Middle frontal gyrus (tissue), 1 donor: ENCODE results near the gene TENT4B.

Experiments used
- DNase-seq: peaks from one replicate; pipeline ENCODE4 v3.0.0-alpha.2; 2015; ENCODE audit warnings: low spot score; ENCODE audit errors: extremely low spot score

Gene TENT4B

GRCh38 chr16:50270510-50271147, 117.5 kb downstream of the TENT4B start:
- no peak for DNase-seq

DNA sequence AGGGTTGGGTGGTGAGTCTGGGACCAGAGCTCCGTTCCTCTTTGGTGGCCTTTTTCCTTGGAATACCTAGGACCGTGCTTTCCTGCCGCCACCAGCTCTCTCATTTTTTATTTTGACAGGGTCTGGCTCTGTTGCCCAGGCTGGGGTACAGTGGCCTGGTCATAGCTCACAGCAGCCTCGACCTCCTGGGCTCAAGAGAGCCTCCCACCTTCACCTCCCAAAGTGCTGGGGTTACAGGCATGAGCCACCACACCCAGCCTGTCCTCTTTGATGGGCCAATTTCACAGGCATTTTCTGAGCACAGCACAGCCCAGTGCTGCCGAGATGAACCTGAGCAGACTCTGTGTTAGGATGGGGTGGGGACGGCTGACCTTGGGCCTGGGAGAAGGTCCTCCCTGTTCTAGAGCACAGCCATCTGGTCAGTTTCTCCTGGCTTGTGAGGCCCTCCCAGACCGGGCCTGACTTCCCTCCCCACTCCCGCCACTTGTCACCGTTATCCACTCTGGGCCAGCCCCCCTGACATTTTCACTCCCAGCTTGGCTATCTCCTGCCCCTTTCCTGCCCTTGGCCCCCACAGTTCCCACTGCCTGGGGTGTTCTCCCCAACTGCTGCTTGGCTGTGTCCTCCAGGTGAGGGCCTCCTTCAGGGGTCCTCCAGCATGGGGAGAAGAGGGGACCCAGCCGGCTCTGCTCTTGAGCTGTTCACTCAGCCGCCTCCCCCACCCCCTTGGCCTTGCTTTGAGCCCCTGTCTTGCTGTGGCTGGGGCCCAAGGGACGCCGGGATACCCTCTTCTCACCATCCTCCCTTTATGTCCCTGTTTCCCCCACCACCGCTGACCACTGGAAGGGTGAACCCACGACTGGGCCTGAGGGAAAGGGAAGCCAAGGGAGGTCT, 118.3 kb downstream of the TENT4B start:
- DNase-seq = no peak

DNA sequence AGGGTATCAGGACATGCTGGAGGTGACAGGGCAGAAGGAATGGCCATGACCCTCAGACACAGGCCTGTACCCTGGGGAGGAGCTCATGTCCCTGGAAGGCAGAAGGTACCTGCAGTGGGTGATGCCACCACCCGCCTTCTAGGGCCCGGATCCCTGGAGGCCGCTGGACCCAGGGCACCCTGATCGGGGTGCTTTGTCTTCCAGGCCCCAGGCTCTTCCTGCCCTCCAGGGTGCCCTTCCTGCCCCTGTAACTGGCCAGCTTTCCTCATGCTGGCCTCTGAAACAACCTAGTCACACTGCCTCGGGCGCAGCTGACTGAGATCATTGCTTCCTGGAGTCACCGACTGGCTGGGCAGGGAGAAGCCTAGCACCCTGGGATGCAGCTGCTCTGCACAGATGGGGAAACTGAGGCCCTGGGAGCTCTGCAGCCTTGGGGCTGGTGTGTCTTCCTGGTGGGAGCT, 119.0 kb downstream of the TENT4B start:
- DNase-seq = no peak

DNA sequence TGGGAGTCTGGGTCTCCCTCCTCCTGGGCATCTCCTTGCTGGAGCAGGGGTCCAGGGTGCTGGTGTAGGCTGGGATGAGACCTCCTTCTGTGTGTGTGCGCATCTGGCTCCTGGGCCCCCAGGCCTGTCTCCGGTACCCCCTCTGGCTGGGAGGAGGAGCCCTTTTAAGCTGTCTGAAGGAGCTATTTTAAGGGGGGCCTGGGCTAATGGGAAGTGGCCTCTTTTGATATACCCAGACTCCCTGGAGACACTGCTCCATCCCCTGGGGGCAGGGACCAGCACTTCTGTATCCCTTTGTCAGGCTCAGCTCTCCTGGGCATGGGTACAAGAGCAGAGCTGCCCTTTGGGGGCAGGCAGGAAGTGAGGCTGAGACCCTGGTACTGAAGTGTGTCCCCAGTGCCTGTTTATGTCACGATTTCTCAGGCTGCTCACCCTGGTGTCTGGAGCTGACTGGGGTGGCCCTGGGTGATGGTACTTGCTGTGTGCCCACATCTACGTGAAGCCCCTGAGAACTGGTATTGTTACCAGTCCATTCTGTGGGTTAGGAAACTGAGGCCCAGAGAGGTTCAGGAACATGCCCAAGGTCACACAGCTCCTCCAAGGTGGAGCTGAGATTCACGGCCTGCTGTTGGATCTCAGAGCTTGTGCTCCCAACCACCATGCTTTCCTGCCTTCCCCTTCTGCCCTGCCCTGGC, 119.7 kb downstream of the TENT4B start:
- no peak for DNase-seq

- DNase-seq = no peak
These were observed 120.2 kb downstream of the TENT4B start for GRCh38 chr16:50273382-50273690.

DNA sequence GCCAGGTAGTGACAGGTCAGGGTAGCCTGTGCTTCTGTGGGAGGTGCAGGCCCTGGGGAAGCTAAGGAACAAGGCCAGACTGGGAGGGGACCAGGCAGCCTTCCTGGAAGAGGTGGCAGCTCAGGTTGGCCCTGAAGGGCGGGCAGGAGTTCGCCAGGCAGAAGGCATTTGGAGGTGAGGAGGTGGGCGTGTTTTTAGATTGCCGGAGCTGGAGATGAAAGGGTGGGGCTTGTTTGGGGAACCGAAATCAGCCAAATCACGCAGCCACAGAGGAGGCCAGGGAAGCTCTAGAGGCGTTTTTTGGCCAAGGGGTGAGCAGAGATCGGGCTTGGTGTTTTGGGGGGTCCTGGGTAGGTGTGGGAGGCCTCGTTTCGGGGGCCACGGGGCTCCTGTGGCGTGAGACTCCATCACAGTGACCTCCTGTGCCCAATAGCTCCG, 120.8 kb downstream of the TENT4B start:
- no peak for DNase-seq

GRCh38 chr16:50274326-50275097, 121.4 kb downstream of the TENT4B start:
- DNase-seq = no peak

GRCh38 chr16:50275098-50275415, 122.0 kb downstream of the TENT4B start:
- DNase-seq = no peak

GRCh38 chr16:50275428-50276325, 122.6 kb downstream of the TENT4B start:
- DNase-seq = no peak

DNA sequence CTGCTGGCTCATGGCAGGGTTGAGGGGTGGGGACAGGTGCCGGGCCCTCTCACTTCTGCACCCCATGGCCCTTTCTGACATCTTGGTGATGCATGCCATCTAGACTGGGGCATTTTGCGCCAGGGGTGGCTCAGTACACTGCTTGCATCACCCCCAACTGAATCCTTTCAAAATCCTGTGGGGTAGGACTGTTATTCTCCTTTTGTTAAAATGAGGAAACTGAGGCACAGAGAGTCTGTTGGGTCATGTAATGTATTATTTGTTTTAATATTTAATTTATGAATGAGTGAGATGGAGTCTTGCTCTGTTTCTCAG, 123.2 kb downstream of the TENT4B start:
- no peak for DNase-seq

- DNase-seq = no peak
These were observed 123.9 kb downstream of the TENT4B start for GRCh38 chr16:50276801-50277555.

DNA sequence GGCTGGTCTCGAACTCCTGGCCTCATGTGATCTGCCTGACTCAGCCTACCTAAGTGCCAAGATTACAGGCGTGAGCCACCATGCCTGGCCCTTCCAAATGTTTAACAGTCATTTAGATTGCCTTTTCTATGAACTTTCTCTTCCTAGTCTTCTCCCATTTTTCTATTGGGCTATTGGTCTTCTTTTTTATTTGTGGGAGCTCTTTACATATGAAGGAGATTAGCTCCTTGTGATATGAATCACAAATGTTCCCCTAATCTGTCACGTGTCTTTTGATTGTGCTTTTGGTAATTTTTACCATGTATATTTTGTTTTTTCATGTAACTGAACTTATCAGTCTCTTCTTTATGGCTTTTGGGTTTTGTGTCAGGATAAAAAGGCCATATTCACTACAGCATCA, 125.1 kb downstream of the TENT4B start:
- DNase-seq = no peak

GRCh38 chr16:50279504-50279865, 126.4 kb downstream of the TENT4B start:
- DNase-seq = no peak

DNA sequence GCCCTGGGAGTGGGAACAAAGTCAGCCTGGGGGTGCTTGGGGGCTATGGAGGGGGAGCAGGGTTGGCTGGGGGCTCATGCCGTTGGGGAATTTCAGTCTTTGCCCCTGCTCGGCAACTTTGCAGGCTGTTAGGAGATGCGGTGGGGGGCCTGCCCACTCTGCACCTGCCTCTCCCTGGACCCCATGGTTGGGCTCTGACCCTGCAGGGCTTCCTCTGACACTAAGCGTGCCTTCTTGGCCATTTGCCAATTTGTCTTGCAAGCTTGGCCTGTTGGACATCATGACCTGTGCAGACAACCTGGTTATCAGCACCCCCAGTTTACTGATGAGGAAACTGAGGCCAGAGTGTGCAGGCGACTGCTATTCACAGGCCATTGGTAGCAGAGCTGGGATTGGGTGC, 127.8 kb downstream of the TENT4B start:
- no peak for DNase-seq
